ENCODE data around the gene ATP5IF1. TPM values are rescaled to one million over a fixed set of nuclear protein-coding genes. Genes with fewer than 3 reads are reported as not detected.

ATP5IF1 gene
- polyA plus RNA-seq, 1 donor from 2014 or later, result 448 TPM

- H3K27ac ChIP-seq (ENCODE audit: low read length), result no peak overlapping the region
- TF ChIP-seq, protein P1, sequence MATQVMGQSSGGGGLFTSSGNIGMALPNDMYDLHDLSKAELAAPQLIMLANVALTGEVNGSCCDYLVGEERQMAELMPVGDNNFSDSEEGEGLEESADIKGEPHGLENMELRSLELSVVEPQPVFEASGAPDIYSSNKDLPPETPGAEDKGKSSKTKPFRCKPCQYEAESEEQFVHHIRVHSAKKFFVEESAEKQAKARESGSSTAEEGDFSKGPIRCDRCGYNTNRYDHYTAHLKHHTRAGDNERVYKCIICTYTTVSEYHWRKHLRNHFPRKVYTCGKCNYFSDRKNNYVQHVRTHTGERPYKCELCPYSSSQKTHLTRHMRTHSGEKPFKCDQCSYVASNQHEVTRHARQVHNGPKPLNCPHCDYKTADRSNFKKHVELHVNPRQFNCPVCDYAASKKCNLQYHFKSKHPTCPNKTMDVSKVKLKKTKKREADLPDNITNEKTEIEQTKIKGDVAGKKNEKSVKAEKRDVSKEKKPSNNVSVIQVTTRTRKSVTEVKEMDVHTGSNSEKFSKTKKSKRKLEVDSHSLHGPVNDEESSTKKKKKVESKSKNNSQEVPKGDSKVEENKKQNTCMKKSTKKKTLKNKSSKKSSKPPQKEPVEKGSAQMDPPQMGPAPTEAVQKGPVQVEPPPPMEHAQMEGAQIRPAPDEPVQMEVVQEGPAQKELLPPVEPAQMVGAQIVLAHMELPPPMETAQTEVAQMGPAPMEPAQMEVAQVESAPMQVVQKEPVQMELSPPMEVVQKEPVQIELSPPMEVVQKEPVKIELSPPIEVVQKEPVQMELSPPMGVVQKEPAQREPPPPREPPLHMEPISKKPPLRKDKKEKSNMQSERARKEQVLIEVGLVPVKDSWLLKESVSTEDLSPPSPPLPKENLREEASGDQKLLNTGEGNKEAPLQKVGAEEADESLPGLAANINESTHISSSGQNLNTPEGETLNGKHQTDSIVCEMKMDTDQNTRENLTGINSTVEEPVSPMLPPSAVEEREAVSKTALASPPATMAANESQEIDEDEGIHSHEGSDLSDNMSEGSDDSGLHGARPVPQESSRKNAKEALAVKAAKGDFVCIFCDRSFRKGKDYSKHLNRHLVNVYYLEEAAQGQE (IDR thresholded peaks at IDR 0.05; ENCODE audit: borderline replicate concordance), result no peak
- TF ChIP-seq EZH2 (IDR thresholded peaks at IDR 0.05; ENCODE audit: borderline replicate concordance, insufficient read depth, low read length, poor library complexity, severe bottlenecking) (no peak), MXI1 (conservative IDR thresholded peaks at IDR 0.05; ENCODE audit: poor library complexity, severe bottlenecking) (no peak), RAD21 (conservative IDR thresholded peaks at IDR 0.05) (no peak), SMC3 (conservative IDR thresholded peaks at IDR 0.05; ENCODE audit: poor library complexity) (no peak), EP300 (conservative IDR thresholded peaks at IDR 0.05; ENCODE audit: poor library complexity, severe bottlenecking) (no peak), POLR2AphosphoS5 (IDR thresholded peaks at IDR 0.05) (no peak), TAF1 (IDR thresholded peaks at IDR 0.05; ENCODE audit: low read depth) (no peak)
- H3K4me2 ChIP-seq (ENCODE audit: low read length), result no peak overlapping the region
- H3K9ac ChIP-seq (ENCODE audit: low read length), result no peak overlapping the region
- no peaks in the 10 kb centered on the region for H3F3A ChIP-seq (ENCODE audit: insufficient read depth, low read length, poor library complexity, severe bottlenecking)
- no peaks in the 10 kb centered on the region for H3K9me2 ChIP-seq (ENCODE audit: insufficient read depth, low read length)
- no peaks in the 10 kb centered on the region for H3K9me3 ChIP-seq (ENCODE audit: low read length)
- no peaks in the 10 kb centered on the region for H4K20me1 ChIP-seq (ENCODE audit: insufficient read depth)
- H3K36me3 ChIP-seq (ENCODE audit: insufficient read depth, low read length), result no peaks in the 10 kb centered on the region
- H2AFZ ChIP-seq (ENCODE audit: low read depth, low read length), result no peak overlapping the region
- H3K4me3 ChIP-seq (ENCODE audit: low read length), result no peak overlapping the region
- no peaks in the 10 kb centered on the region for H3K79me2 ChIP-seq (replicated peaks; ENCODE audit: insufficient read depth, low read length)
- no peaks in the 10 kb centered on the region for H3K27me3 ChIP-seq (ENCODE audit: insufficient read depth, low read depth, low read length)
Observed at GRCh38 chr1:28213315-28213714, 22.6 kb upstream of the ATP5IF1 start.

DNA sequence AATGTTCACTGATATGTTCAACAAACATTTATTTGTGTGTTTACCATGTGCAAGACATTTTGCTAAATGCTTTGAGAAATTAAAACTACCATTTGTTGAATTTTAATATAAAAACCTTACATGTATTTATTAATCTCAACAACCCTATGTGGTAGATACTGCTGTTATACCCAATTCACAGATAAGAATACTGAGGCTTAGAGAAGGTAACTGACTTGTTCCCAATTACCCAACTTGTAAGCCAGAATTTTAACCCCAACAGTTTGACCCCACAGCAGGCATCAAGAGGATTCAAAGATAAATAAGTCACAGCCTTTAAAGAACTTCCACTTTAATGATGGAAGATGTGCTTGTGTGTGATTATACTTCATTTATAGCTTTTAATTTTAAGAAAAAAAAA is 6.8 kb upstream of the ATP5IF1 start:
- Histone ChIP-seq H3K9ac (ENCODE audit: low read length) (no peak overlapping the region), H4K20me1 (ENCODE audit: insufficient read depth) (no peaks in the 10 kb centered on the region), H3F3A (ENCODE audit: insufficient read depth, low read length, poor library complexity, severe bottlenecking) (no peaks in the 10 kb centered on the region), H3K9me3 (ENCODE audit: low read length) (no peaks in the 10 kb centered on the region), H3K4me3 (ENCODE audit: low read length) (no peak overlapping the region), H3K27ac (ENCODE audit: low read length) (no peak overlapping the region), H2AFZ (ENCODE audit: low read depth, low read length) (no peak overlapping the region), H3K79me2 (replicated peaks; ENCODE audit: insufficient read depth, low read length) (peaks cover 18% of the 10 kb centered on the region), H3K36me3 (ENCODE audit: insufficient read depth, low read length) (no peaks in the 10 kb centered on the region), H3K9me2 (ENCODE audit: insufficient read depth, low read length) (no peaks in the 10 kb centered on the region), H3K4me2 (ENCODE audit: low read length) (no peak overlapping the region), H3K27me3 (ENCODE audit: insufficient read depth, low read depth, low read length) (no peaks in the 10 kb centered on the region)
- TF ChIP-seq EP300 (conservative IDR thresholded peaks at IDR 0.05; ENCODE audit: poor library complexity, severe bottlenecking) (no peak), EZH2 (IDR thresholded peaks at IDR 0.05; ENCODE audit: borderline replicate concordance, insufficient read depth, low read length, poor library complexity, severe bottlenecking) (no peak), CTCF (IDR thresholded peaks at IDR 0.05; ENCODE audit: poor library complexity, severe bottlenecking) (no peak), MXI1 (conservative IDR thresholded peaks at IDR 0.05; ENCODE audit: poor library complexity, severe bottlenecking) (no peak), SMC3 (conservative IDR thresholded peaks at IDR 0.05; ENCODE audit: poor library complexity) (no peak), POLR2AphosphoS5 (IDR thresholded peaks at IDR 0.05) (no peak), RAD21 (conservative IDR thresholded peaks at IDR 0.05) (no peak), TAF1 (IDR thresholded peaks at IDR 0.05; ENCODE audit: low read depth) (no peak)
- TF ChIP-seq, protein P1 (IDR thresholded peaks at IDR 0.05; ENCODE audit: borderline replicate concordance), result no peak
